T-helper 2 cell treated with Interferon-gamma antibody and Interleukin-4, amounts not matched to agents 5 μg/mL and 100 μg/mL, for 36 hours (primary cell): ENCODE data around the gene OR5H6.

Experiments used
- DNase-seq: peaks from one replicate; pipeline ENCODE4 v3.0.0; 2021; ENCODE audit warnings: low spot score
- H3K27ac Mint-ChIP-seq: one replicate; pipeline ENCODE4 v1.8.0; 2021; ENCODE audit warnings: mild to moderate bottlenecking, mixed read lengths
- H3K27me3 Mint-ChIP-seq: one replicate; pipeline ENCODE4 v1.8.0; 2021; ENCODE audit warnings: low read depth, mixed read lengths
- H3K36me3 Mint-ChIP-seq: one replicate; pipeline ENCODE4 v1.8.0; 2021; ENCODE audit warnings: low read depth, mixed read lengths
- H3K4me1 Mint-ChIP-seq: one replicate; pipeline ENCODE4 v1.8.0; 2021; ENCODE audit warnings: low read depth, mixed read lengths
- H3K4me3 Mint-ChIP-seq: one replicate; pipeline ENCODE4 v1.8.0; 2022; ENCODE audit warnings: mild to moderate bottlenecking, moderate library complexity, mixed read lengths
- H3K9me3 Mint-ChIP-seq: one replicate; pipeline ENCODE4 v1.8.0; 2021; ENCODE audit warnings: mixed read lengths

OR5H6 gene

GRCh38 chr3:98282205-98282604, 18.2 kb downstream of the OR5H6 start, which contains the start of gene OR5H2:
OR5H2 (plus strand) TSS chr3:98282505; CDS start chr3:98282903, 398 bp downstream.
- H3K9me3 Mint-ChIP-seq: no peaks in the 10 kb centered on the region
- peaks cover 11% of the 10 kb centered on the region for H3K27me3 Mint-ChIP-seq
- DNase-seq: no peak
- H3K4me3 Mint-ChIP-seq: no peak within 1 kb of the TSS
- peaks cover 2% of the 10 kb centered on the region for H3K4me1 Mint-ChIP-seq
- no peak within 1 kb of the TSS for H3K27ac Mint-ChIP-seq
- H3K36me3 Mint-ChIP-seq: no peaks in the 10 kb centered on the region

- no peak for DNase-seq
- no peak overlapping the region for H3K27ac Mint-ChIP-seq
- H3K36me3 Mint-ChIP-seq: no peaks in the 10 kb centered on the region
- H3K9me3 Mint-ChIP-seq: no peaks in the 10 kb centered on the region
- no peaks in the 10 kb centered on the region for H3K27me3 Mint-ChIP-seq
- no peak overlapping the region for H3K4me3 Mint-ChIP-seq
- H3K4me1 Mint-ChIP-seq: no peaks in the 10 kb centered on the region
Observed at GRCh38 chr3:98290916-98291315, 26.9 kb downstream of the OR5H6 start.

GRCh38 chr3:98291332-98291957, 27.4 kb downstream of the OR5H6 start:
- no peak for DNase-seq
- no peaks in the 10 kb centered on the region for H3K36me3 Mint-ChIP-seq
- no peaks in the 10 kb centered on the region for H3K9me3 Mint-ChIP-seq
- H3K27me3 Mint-ChIP-seq: no peaks in the 10 kb centered on the region
- no peak overlapping the region for H3K27ac Mint-ChIP-seq
- H3K4me3 Mint-ChIP-seq: no peak overlapping the region
- H3K4me1 Mint-ChIP-seq: no peaks in the 10 kb centered on the region
